GM19193 (cell line): ENCODE measurements around the gene RBM4B.

Source experiments
- POLR2A ChIP-seq: IDR thresholded peaks from 4 replicates; pipeline ENCODE4 v1.6.1; 2011; ENCODE audit not compliant: insufficient read depth, insufficient read length; ENCODE audit errors: extremely low read depth

The RBM4B gene

DNA sequence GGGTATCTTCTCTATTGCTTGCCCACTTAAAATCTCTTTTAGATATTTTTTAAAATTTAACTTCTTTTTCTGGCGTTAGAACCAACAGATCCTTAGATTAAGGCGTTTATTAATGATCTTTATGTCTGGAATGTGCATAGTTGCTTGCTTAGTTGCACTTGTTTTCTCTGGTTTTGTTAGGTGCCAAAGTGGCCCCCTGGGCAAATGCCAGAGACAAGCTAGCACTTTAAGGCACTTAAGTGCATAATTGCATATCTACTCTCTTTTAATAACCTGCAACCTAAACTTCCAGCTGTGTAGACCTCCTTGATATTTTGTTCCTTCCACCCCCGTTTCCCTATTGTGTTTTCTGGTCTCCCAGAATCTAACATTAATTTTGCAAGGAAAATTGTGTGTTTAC lies 35.9 kb downstream of the RBM4B start:
- TF ChIP-seq POLR2A = no peak

DNA sequence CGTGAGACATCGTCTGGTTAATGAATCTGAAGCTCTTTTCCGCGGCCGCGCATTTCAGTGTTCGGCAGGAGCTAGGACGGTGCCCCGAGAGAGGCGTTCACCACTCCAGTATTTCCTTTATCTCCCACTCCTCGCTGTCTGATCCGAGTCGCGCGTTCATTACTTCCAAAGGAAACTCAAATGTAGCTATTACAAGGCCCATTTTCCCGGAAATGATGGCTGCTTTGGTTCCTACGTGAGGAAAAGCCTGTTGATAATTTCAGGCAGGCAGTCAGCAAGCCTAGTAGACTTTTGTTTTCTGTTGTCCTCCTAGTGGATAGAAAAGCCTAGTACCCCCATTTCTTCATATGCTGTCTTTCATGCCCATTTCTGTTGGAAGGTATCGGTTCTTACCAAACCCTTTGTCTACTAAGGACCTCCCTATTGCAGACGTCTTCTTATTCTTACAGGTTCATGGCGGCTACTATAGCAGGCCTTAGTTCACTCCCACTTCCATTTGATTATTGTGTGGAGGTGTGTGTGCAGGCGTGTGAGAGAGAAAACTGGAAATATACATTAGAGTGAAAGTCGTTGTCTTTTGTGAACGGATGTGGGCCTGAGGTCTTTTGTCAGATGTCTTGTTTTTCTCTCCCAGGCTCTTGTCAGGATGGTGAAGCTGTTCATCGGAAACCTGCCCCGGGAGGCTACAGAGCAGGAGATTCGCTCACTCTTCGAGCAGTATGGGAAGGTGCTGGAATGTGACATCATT lies 38.4 kb downstream of the RBM4B start:
- no peak for TF ChIP-seq POLR2A

- peak; percentile 91 for TF ChIP-seq POLR2A
Measured at GRCh38 chr11:66638177-66639065, 39.3 kb downstream of the RBM4B start, which contains the start of gene RBM4. TSS of gene RBM4 (plus strand) at chr11:66638703. CDS start at chr11:66639712, 1,009 bp downstream.

- TF ChIP-seq POLR2A = no peak
Measured at GRCh38 chr11:66637557-66638176, 40.0 kb downstream of the RBM4B start.

DNA sequence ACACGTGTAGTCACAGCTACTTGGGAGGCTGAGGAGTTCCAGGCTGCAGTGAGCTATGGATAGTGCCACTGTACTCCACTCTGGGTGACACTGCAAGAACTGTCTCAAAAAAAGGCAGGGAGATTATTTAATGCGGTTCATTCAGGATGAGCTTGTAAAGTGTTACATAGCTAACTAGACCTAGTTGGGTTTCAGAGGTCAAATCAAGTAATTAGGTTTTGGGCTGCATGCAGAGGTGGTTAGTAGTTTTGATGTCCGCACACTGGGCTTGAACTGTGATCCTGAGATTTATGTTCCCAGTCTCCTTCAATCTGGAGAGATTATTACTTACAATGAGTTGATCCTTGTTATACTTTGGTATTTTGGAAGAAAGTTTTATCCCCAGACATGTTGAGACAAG lies 41.3 kb downstream of the RBM4B start:
- TF ChIP-seq POLR2A = no peak

GRCh38 chr11:66632952-66633351 lies 44.7 kb downstream of the RBM4B start:
- no peak for TF ChIP-seq POLR2A

- no peak for TF ChIP-seq POLR2A
Measured at GRCh38 chr11:66631883-66632282, 45.8 kb downstream of the RBM4B start.

GRCh38 chr11:66629356-66629755 lies 48.3 kb downstream of the RBM4B start:
- TF ChIP-seq POLR2A = no peak

- TF ChIP-seq POLR2A = no peak
Measured at GRCh38 chr11:66628061-66628603, 49.6 kb downstream of the RBM4B start.

GRCh38 chr11:66626926-66627325 lies 50.8 kb downstream of the RBM4B start:
- no peak for TF ChIP-seq POLR2A

DNA sequence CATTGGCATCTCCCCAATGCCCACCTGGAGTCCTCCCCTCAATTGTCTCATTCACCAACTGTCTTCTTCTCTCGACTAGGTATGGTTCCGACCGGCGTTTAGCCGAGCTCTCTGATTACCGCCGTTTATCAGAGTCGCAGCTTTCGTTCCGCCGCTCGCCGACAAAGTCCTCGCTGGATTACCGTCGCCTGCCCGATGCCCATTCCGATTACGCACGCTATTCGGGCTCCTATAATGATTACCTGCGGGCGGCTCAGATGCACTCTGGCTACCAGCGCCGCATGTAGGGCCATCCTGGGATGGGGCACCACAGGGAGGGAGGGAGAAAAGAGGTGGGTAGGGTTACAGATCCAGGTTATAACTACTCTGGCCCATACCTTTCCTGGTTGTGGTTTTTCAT lies 51.3 kb downstream of the RBM4B start:
- no peak for TF ChIP-seq POLR2A

DNA sequence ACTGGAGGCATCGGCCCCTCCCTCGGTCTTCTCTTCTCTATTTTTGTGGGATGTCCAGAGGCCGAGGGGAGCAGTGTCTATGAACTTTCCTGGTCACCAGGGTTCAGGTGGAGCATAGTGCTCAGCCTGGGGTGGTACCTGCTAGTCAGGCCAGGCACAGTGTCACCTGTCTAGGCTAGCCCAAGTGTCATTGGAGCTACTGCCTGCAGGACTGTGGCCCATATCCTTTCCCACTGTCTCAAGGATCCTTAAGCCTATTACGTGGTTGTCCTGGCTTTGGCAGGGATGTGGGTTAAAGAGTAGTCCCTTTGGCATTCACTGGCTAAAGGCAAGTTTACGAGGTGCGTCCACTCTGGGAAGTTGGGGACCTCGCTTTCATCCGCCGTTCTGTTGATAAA lies 51.9 kb downstream of the RBM4B start:
- peak; percentile 21 for TF ChIP-seq POLR2A

DNA sequence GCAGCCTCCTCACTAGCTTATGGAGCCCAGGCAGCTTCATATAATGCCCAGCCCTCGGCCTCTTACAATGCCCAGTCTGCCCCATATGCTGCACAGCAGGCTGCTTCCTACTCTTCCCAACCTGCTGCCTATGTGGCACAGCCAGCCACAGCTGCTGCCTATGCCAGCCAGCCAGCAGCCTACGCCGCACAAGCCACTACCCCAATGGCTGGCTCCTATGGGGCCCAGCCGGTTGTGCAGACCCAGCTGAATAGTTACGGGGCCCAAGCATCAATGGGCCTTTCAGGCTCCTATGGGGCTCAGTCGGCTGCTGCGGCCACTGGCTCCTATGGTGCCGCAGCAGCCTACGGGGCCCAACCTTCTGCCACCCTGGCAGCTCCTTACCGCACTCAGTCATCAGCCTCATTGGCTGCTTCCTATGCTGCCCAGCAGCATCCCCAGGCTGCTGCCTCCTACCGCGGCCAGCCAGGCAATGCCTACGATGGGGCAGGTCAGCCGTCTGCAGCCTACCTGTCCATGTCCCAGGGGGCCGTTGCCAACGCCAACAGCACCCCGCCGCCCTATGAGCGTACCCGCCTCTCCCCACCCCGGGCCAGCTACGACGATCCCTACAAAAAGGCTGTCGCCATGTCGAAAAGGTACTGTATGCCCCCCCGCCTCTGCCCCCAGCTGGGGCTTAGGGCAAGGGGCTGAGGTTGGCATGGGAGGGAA lies 52.5 kb downstream of the RBM4B start:
- TF ChIP-seq POLR2A = no peak

- no peak for TF ChIP-seq POLR2A
Measured at GRCh38 chr11:66624450-66624849, 53.2 kb downstream of the RBM4B start.
